Stimulated activated CD4-positive, alpha-beta T cell treated with anti-CD3 and anti-CD28 coated beads, Interleukin-15, amount 100 ng/mL, for 1 hour (primary cell): ENCODE data around the gene SLC28A1.

ENCODE experiments used
- DNase-seq, 2 donors: peaks; one replicate each; pipeline ENCODE4 v3.0.0-alpha.2; 2020; ENCODE audit warnings: low read depth in 1 of 2, low spot score in 1 of 2

The SLC28A1 gene

DNA sequence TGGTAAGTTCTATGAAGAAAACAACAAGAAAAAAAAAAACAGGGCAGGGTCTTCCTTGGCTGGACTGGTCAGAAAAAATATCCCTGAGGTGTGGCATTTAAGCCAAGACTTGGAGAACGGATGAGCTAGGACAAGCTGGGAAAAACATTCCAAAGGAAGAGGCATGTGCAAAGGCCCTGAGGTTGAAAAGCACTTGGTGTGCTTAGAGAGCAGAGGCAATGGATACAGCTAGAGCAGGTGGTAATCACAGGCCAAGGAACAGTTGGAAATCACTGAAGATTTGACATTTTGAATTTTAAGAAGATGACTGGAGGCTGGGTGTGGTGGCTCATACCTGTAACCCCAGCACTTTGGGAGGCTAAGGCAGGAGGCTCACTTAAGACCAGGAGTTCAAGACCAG lies 54.3 kb downstream of the SLC28A1 start:
- DNase-seq = no peak

- DNase-seq = no peak
These were observed 55.9 kb downstream of the SLC28A1 start for GRCh38 chr15:84940399-84940798.

DNA sequence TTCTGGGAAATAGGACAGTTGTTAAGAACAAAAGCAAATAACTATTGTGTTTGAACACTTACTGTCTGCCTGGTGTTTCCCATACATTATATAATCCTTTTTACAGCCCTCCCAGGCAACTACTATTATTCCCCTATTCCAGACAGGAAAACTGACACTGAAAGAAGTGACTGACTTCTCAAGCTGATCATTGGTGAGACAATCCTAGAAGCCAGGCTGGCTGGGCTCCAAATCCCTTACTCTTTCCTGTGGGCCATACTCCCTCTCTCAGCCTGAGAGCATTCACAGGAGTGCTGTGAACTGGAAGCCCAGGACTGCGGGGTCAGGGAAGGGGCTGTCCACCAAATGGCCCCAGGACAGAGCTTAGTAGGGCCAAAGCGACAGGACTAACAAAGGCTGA lies 58.0 kb downstream of the SLC28A1 start:
- no peak for DNase-seq

GRCh38 chr15:84944311-84944710 lies 59.8 kb downstream of the SLC28A1 start:
- DNase-seq = no peak

DNA sequence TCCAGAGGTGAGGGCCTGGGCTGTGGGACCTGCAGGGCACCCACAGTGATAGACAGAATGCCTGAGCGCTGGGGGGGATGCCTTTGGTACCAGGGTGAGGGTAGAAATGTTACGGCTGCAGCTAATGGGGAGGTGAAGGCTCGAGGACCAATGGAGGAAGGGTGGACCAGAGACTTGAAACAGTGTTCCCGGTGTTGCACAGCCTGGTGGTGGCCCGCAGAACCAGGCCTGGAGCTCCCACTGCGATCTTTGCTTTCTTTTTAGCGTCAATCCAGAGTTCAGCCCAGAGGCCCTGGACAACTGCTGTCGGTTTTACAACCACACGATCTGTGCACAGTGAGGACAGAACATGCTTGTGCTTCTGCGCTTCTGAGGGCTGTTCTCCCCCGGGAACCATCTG lies 60.4 kb downstream of the SLC28A1 start:
- no peak for DNase-seq

GRCh38 chr15:84946772-84947489 lies 62.5 kb downstream of the SLC28A1 start:
- DNase-seq = no peak

DNA sequence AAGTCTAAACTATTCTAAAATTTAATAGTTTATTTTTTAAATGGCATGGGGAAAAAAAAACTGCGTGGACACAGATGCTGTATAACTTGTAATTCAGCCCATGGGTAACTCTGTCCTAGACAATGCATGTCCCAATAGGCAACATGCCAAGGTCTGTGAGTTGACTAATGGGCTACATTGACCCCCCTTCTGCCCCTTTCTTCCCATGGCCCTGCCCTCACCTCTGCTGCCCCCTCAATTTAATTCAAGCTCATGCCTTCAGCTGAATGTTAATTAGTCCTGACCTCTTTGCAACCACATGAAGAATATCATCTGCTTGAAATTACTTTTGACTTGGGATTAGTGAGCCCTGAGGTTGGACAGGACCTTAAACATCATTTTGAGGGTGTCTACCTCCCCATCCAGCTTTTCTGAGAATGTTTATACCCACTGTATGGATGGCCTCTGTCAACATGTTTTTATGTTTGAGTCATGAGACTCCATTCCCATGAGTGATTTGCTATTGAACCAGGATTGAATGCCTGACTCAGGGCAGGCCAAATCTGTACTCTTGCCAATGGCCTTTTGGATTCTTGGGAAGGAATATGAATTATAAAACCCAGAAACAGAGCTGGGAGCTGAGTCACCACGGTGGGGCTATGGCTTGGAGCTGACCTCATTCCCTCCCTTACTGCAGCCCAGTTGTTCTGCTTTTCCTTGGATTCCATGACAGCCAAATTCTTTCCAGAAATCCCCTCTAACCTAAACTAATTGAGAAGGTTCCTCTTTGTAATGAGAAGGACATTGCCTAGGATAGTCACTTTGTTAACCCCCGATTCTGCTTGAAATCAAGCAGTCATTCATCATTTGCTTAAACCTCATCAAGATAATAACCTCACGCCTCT lies 63.7 kb downstream of the SLC28A1 start:
- no peak for DNase-seq

DNA sequence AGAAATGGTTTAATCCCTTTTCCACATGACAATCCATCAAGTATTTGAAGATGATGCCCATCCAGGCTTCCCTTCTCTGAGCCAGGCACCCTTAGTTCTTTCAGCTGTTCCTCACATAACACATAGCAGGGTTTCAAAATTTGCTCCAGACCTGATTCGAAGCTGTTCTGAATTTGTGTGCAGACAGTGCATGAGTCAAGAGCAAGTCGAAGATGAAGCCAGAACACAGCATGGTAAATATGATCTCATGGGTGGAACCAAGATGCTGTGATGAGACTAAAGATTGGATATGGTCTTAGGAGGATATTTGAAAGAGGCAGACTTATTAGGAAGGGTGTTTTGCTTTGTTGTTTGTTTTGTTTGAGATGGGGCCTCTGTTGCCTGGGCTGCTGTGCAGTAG lies 64.6 kb downstream of the SLC28A1 start:
- DNase-seq = no peak

DNA sequence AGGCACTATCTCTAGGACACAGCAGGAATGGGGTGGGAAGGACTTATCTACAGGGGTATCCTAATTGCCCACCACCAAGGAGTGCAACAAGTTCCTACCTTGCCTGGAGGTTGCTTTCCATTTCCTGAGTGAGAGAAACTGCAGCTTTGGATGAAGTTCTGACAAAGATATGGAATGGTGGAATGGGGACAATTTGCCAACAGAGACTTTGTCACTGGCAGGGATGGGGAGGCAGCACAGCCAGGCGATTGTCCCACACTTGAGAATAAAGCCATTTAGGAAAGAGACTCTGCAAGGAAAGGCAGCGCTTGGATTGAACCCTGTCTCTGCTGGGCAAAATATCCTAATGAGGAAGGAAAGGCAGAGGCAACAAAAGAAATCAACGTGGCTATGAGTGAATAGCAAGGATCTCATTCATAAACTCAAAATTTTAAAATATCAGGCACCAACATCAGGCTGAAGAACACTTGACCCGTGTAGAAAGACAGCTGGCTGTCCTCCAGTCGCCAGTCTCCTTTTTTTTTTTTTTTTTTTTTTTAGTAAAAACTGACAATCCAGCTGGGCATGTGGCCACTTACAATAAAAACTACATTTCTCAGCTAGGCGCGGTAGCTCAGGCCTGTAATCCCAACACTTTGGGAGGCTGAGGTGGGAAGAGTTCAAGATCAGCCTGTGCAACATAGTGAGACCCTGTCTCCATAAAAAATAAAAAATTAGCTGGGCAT lies 65.5 kb downstream of the SLC28A1 start:
- no peak for DNase-seq

- DNase-seq = no peak
These were observed 66.2 kb downstream of the SLC28A1 start for GRCh38 chr15:84950570-84951111.

DNA sequence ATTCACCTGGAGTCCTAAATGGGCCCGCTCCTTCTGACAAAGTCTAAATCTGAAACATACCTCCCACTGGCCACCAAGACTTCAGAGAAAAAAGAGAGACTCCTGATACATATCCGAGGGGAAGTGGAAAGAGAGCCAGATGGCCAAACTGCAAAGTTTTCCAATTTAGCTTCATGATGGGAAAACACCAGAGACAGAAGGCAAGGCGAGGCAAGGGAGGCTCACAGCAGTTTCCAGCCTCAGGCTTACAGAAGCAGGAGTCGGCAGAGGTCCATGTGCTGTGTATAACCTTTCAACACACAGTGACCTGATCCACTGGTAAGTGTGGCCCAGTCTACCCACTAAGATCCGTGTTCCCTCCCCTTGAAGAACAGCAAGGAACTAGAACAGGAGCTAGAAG lies 67.3 kb downstream of the SLC28A1 start:
- no peak for DNase-seq

- DNase-seq = no peak
These were observed 68.7 kb downstream of the SLC28A1 start for GRCh38 chr15:84953136-84953535.

GRCh38 chr15:84953726-84954125 lies 69.3 kb downstream of the SLC28A1 start:
- DNase-seq = no peak

GRCh38 chr15:84955089-84955848 lies 70.8 kb downstream of the SLC28A1 start:
- peak in 1 of 2 donors; percentile 12 for DNase-seq

DNA sequence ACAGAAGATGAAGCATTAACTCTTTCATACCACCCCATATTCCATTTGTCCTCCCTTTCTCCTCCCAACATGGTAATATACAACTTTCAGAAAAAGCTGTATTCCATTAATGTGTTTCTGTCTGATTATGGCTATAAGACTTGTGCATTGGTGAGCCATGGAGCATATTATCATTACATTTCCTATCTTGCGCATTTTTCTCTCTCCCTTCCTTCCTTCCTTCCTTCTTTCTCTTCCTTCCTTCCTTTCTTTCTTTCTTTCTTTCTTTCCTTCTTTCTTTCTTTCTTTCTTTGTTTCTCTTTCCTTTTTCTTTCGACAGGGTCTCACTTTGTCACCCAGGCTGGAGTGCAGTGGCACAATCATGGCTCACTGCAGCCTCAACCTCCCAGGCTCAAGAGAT lies 71.7 kb downstream of the SLC28A1 start:
- no peak for DNase-seq

DNA sequence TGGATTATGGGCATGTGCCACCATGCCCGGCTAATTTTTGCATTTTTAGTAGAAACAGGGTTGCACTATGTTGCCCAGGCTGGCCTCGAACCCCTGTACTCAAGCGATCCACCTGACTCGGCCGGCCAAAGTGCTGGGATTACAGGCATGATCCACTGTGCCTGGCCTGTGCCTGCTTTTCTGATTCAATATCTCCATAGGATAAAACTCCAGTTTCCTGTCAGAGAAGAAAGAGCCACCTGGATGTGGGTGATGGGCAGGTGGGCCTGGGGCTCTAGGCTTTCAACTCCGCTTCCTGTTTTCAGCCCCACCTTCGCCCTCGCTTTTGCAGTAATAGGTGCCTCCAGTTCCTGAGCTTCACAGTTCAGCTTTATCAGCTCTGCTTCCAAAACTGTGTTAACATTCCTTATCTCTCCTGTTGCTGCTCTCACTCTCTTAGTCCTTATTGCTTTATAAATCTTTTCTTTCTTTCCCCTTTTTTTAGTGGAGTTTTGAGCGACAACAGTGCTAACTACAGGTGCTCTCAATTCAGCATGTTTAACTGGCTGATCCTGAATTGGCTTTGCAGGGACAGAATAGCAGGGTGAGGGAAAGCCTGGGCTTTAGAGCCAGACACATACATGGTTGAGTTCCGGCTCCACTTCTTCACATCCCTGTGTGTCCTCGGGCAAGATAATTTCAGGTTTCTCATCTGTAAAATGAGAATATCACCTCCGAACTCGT lies 76.1 kb downstream of the SLC28A1 start:
- DNase-seq = no peak

- no peak for DNase-seq
These were observed 76.6 kb downstream of the SLC28A1 start for GRCh38 chr15:84961114-84961452.

GRCh38 chr15:84961707-84962106 lies 77.2 kb downstream of the SLC28A1 start:
- DNase-seq = no peak

- no peak for DNase-seq
These were observed 78.5 kb downstream of the SLC28A1 start for GRCh38 chr15:84962955-84963354.

- no peak for DNase-seq
These were observed 82.9 kb downstream of the SLC28A1 start for GRCh38 chr15:84967380-84967779.
